NCI-H2107 (cell line): ENCODE measurements around the gene RETSAT.
"Not testable (repeated sequence)": the region's sequence is repeated elsewhere in the genome, so short reads cannot be mapped to it uniquely, and the experiment has no call there.

Experiments used
- DNase-seq: peaks from one replicate; lab custom pipeline; 2025; lab: John Stamatoyannopoulos, UW

RETSAT gene

DNA sequence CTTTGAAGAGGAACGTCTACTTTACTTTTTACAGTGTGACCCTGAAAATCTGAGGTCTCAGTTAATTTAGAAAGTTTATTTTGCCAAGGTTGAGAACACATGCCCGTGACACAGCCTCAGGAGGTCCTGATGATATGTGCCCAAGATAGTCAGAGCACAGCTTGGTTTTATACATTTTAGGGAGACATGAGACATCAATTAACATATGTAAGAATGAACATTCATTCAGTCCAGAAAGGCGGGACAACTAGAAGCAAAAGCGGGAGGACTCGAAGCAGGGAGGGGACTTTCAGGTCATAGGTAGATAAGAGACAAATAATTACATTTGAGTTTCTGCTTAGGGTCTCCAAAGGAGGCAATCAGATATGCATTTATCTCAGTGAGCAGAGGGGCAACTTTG is 23.9 kb upstream of the RETSAT start:
- no peak for DNase-seq

DNA sequence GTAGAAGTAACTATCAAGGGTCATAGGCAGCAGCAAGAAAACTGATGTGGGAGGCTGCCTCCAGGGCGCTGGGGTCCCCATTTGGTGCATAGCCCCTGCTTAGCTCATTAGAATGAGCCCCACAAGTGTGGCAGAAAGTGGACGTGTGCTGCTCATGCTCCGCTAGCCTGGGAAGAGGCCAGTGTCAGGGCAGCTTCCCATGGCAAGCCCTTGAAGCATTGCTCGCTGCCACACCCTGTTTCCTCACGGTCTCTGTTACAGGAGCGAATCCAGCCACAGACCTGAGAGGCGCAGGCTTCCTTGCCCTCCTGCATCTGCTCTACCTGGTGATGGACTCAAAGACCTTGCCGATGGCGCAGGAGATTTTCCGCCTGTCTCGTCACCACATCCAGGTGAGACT is 22.8 kb upstream of the RETSAT start:
- no peak for DNase-seq

DNA sequence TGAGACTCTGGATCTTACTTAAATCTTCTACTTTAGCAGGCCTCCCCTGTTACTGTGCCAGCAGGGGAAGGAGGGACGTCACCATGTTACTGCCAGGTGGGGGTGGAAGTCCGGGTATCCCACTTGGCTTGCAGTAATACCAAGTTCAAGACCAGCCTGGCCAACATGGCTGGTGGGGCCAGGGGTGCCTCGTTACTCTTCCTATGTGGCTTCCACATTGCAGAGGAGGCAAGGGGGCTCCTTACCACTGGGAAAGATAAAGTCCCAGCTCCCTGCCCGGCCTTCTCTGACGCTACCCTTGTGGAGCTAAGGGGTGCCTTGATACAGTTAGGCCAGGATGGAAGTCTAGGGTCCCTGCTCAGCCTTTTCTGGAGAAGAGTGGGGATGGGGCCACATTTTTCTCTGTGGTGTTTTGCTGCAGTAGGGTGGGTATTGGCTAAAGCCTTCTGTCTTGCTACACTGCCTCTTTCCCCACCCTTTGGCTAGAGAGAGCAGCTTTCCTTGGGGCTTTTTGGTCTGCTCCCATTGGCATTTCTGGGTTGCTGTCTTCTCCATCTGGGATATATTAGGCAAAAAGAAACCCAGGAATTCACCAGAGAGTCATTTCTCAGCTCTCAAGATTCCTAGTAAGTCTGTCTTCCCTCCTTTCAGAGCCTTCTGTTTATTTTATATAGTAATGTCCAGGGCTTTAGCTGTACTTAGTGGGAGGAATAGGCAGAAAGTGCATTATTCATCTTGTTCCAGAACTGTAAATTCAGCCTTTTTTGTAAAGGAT is 22.1 kb upstream of the RETSAT start:
- no peak for DNase-seq

DNA sequence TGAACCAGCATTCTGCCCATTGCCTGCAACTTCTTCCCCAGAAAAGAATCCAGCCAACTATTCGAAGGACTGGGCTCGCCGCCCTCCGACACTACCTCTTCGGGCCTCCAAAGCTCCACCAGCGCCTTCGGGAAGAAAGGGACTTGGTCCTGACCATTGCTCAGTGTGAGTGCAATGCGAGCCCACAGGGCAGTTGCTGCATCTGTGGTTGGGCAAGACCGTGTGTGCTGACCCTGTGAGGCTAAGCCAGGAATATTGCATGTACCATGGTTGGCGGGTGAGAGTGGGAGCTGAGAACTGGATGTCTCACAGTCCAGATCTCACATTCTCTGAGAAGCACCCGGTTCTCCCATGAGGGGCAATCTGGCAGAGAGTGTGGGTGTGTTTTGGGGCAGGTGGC is 16.7 kb upstream of the RETSAT start:
- no peak for DNase-seq

DNA sequence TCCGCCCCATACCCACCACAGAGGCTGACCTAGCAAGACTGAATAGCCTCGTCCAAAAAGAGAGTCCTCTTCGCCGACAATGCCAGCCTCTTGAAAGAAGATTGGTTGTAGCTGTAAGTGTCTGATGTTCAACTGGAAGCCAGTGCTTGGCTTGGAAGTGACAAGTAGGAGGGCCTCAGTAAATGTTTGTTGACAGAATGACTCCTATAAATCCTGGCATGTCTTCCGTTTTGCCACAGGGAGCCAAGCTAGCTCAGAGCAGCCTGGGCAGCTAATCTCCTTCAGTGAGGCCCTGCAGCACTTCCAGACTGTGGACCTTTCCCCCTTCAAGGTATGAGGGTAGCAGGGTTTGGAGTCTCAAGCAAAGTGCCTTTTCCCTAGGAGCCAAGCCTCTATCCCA is 15.2 kb upstream of the RETSAT start:
- DNase-seq, result no peak

DNA sequence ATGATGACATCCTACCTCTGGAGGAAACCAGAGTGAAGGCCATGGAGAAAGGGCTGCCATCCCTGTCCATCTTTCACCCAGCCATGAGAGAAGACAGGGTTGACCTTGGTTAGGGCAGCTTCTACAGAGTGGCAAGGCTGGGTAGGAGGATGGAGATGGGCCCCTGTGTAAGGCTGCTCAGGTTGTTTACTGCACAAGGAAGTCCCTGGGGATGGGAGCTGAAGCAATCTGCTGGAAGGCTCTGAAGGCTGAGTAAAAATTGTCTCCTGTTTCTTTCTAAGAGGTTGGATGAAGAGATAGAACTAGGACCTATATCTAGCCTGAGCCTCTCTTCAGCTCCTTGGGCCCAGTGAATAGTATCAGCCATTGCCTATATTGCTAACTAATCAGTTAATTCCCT is 14.6 kb upstream of the RETSAT start:
- DNase-seq, result no peak

DNA sequence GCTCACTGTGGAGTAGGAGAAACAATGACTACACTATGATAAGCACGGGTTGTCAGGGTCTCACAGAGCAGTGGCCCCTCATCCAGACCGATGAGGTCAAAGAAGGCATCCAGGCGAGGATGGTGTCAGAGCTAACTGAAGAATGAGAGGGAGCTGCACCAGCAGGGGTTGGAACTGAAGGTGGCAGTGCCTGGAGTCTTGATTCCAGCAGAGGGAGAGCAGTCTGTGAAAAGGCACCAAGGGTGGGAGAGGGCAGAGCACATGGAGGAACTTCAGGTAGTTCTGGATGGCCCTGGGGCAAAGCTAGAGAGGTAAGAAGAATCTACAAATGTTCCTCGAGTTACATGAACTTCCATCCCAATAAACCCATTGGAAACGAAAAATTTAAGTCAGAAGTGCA is 12.9 kb upstream of the RETSAT start:
- DNase-seq, result no peak

DNA sequence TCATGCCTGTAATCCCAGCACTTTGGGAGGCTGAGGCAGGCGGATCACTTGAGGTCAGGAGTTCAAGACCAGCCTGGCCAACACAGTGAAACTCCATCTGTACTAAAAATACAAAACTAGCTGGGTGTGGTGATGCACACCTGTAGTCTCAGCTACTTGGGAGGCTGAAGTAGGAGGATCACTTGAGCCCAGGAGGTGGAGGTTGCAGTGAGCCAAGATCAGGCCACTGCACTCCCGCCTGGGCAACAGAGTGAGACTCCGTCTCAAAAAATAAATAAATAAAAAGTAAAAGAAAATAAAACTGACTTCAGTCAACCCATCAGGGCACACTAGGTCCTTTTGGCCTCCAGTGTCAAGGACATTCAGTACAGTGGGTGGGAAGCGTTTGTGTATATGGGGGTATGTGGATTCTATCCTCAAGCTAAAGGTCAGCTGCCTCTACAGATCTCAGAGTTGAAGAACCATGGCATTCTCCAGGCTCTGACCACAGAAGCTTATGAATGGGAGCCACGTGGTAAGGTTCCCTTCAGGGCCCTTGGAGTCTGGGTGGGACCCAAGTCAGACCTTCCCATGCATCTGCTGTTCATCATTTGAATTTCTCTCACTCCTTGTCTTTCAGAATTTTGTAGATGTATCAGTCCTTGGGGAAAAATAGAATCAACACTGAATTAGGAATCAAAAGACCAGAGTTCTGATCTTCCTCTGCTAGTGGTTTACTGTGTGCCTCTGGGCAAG is 8.5 kb upstream of the RETSAT start:
- not testable (repeated sequence) for DNase-seq

DNA sequence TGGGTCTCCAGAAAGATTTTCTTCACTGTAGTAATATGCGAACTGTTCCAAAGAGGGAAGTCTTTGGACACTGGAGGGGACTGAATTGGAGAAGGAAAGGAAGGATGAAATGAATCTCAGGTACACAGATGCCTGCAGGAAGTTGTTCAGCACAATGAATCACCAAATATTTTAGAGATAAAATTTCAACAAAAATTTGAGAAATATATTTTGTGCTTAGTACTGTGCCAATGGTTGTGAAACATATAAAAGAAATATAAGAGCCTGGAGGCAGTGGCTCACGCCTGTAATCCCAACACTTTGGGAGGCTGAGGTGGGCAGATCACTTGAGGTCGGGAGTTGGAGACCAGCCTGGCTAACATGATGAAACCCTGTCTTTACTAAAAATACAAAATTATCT is 3.4 kb upstream of the RETSAT start:
- DNase-seq, result no peak

DNA sequence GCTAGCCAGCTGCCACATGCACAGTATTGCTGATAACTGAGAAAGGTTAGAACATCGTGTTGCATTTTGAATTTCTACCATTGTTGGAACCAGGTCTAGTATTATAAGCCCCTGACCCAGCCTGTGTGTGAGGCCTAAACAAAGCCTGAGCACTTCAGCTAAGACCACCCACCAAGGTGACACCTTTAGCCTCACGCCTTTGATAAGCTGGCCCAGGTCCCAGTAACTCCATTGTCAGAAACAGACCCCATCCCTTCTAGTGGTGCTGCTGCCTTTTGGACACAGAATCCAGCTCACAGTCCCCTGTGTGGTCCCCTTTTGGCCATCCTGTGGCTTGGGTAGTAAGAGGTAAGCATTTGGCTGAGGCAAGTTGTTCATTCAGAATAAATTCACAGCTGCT is 1.9 kb upstream of the RETSAT start:
- DNase-seq, result no peak

DNA sequence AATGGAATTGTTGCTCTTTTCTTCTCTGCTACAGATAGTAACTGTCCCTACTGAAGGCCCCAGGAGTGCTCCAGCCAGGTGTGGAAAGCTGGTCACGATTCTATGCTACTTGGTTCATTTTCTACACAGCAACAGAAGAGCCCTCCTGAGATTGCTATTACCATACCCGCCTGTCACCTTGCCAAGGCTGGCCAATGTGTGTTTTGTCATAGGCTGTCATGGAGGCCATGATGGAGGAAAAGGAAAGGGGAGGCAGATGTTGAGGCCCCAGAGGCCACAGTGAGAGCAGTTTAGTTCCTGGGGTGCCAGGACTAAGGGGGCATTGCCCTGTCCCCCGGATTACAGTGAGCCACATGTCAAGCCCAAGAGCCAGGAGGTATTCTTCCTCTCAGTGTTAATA is 1.2 kb upstream of the RETSAT start:
- no peak for DNase-seq

DNA sequence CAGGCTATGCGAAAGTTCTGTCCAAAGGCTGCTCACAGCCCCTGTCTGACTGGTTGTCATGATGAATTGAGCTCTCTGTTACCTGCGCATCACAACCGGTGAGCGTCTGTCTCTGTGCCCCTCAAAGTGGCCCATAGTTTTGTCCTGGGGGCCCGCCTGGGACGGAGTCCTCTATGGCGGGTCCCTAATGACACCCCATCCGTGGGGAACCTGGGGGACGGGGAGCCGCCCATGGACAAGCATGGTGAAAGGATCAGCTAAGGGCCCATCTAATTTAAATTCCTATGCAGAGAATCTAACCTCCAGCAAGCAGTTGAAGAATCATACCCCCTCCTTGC is 714 bp upstream of the RETSAT start:
- no peak for DNase-seq

DNA sequence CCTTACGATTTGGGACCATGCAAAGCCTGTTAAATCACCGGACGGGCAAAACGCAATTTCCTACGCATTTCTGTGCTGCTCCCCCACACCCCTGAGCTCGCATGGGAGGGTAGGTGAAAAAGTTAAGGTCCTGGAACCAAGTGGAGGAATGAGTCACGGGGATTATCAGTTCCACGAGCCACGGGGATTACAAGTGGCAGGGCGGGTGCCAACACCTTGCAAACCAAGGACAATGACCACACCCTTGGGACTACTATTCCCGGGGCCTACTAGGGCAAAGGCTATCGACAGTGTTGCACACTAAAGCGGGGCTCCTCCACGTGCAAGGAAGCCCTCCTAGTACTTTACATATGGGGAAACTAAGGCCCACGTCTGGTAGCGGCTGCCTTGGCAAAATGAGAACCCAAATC is 447 bp downstream of the RETSAT start:
- no peak for DNase-seq

DNA sequence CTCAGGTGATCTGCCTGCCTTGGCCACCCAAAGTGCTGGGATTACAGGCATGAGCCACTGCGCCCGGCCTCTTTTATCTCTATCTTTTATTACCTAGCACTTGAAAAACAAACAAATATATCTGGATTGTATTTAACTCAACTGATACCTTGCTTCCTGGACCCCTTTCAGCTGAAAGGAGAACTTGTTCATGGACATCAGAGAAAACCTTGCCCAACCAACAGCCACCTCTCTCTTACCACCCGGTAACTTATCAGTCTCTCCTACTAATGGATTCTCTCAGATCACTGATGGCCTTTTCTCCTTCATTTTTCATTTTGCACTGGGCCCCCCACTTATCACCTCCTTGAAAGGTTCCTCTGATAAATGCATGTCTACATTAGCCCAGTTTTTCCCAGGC is 6.7 kb downstream of the RETSAT start:
- no peak for DNase-seq

DNA sequence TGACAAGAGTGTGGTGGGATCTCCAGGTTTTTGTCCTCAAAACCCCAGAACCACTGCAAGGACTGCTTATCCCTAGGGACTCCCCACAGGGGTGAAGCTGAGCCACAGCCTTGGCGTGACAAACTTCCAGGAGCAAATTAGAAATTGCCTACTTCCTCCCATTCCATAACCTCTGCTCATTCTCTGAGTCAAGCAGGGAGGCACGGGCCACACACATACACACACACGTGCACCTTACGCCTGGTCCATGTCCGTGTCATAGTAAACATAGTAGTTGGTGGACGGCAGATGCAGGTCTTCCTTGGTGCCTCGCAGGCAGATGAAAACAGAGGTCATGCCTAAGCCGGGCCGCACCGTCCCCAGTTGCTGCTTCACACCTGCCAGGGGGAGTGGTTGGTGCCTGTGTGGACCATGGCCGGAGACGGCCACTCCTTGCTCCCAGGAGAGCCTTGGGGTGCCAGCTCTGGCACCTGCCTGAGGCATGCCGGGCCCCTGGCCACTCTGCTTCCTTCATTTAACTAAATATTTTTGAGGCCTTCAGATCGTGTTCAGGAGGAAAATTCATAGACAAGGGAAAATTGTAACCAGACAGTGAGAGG is 9.9 kb downstream of the RETSAT start:
- no peak for DNase-seq

DNA sequence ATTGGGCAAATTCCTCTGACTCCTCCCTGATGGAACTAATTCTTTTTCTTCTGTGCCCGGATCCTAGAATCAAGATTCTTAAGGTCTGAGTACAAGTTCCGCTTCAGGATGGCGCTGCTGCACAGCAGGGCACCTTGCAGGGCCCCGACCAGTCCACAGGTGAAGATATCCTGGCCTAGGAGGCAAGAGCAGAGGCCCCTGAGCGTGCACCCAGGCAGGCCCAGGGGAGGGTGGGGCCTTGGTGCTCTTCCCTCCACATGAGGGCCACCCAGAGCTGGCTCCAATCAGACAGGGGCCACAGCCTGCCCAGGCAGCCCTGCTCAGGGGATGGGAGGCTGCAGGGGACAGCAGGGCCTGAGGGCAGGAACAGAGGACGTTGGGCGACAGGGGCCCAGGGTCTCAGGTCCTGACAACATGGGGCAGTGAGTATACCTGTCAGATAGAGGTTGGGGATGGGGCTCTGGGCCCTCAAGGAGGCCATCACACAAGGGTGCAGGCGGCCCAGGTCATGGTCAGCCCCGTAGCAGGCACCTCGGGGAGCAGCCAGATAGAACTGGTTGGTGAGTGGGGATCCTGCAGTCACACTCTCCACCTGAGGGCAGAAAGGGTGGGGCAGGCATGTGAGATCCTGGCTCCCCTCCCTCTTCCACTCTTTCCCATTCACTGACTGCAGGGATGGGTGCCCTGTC is 11.0 kb downstream of the RETSAT start:
- not testable (repeated sequence) for DNase-seq

DNA sequence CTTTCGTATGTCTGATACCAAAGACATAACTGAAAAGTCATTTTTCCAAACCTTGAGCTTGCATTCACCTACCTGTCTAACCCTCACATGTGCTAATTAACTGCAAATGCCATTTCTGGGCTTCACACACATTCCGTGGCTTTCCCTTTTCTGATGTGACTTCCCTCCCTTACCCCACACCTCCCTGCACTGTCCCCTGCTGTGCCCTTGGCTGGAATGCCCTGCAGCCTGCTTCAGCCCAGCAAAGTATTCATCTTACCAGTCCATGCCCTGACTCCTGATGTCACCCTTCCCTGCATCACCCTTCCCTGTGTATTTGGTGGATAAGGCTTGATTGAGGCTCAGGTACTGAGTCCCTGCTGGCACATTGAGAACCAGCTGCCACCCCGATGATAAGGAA is 12.2 kb downstream of the RETSAT start:
- no peak for DNase-seq

DNA sequence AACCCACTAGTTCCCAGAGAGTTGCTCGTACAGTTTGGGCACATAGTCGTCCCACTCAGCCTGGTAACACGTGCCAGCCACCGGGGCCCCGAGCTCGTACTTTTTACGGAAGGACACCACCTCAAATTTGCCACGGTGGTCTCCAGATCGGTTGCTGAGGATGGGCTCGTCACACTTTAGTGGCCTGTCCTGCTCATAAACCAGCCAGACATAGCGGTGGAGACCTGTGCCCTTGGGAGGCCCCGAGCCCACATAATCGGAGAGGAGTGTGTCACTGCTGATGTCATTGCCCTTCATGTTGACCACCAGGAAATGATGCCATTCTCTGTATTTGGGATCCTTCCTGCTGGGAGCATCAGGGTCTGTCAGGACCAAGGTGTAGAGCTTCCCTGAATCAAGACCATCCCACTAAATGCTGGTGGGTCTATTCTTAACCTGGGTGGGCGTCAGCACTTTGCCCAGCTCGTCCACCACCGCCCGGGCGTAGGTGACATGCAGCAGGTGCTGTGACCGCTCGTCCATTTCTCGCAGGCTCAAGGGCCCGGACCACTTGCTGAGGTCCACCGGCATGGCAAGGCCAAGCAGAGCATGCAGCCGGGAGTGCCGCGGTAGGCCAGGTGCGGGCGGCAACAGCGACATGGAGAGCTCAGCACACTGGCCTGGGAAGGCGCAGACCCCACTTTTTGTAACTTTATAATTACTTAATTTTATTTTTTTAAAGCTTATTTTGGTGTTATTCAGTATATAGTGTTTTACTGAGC is 12.9 kb downstream of the RETSAT start:
- no peak for DNase-seq

DNA sequence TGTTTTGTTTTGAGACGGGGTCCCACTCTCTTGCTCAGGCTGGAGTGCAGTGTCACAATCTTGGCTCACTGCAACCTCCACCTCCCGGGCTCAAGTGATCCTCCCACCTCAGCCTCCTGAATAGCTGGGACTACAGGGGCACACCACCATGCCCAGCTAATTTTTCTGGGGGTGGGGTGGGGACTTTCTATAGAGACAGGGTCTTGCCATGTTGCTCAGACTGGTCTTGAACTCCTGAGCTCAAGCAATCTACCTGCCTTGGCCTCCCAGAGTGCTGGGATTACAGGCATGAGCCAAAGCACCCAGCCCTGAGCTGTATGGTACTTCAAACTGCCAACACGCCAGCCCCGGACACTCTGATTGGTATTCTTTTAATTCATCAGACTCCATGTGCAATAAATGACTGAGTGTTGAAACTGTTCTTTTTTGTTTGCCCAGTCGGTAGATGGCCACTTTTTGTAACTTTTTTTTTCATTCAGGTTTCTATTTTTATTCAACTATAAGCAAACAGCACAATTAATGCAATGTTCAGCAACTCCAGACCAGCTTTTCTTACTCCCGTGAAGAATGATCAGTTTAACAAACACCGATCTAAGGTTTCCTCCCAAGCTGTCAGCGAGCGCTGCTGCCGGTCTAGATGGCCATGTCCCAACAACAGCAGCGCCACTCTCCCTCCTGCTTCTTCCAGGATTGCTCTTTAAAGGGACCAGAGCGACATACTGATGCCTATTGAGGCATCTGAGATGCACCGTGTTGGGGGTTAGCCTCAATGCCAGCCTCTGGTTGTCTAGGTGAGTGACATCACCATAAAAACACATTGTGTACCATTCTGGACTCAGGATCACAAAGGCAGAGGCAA is 14.1 kb downstream of the RETSAT start:
- DNase-seq, result no peak

DNA sequence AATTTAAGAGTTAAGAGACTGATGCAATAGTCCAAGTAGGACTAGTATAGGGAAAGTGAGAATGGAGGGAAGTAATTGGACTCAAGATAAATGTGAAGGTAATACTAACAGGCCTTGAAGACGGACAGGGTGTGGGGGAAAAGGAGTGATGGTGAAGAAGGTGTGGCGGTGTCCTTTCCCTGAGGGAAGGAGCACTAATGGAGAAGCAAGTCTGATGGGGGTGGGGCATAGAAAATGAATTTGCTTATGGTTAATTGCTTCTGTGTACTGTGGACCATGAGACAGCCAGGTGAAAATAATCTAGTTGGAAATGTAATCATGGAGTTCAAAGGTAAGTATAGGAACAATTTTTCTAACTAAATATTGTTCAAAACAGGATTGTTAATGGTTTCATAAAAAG is 19.4 kb downstream of the RETSAT start:
- DNase-seq, result no peak

DNA sequence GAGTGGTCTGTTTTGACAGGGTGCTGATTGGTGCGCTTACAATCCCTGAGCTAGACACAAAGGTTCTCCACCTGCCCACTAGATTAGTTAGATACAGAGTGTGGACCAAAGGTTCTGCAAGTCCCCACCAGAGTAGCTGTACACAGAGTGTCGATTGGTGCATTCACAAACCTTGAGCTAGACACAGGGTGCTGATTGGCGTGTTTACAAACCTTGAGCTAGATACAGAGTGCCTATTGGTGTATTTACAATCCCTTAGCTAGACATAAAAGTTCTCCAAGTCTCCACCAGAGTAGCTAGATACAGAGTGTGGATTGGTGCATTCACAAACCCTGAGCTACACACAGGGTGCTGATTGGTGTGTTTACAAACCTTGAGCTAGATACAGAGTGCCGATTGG is 20.5 kb downstream of the RETSAT start:
- not testable (repeated sequence) for DNase-seq
